ENCODE results near the gene PDLIM1.
A peak's percentile ranks its signal among the peaks of the same experiment; 100 is the strongest.

Gene PDLIM1

GRCh38 chr10:95261926-95262325 lies 28.9 kb downstream of the PDLIM1 start:
- H3K9ac ChIP-seq: no peak overlapping the region
- peaks cover 3% of the 10 kb centered on the region for H3K79me2 ChIP-seq
- no peaks in the 10 kb centered on the region for H3K36me3 ChIP-seq (ENCODE audit: control insufficient read depth, insufficient read depth, low read length)
- H3K4me3 ChIP-seq (ENCODE audit: low read depth, low read length): no peak overlapping the region
- H2AFZ ChIP-seq: no peak overlapping the region
- TF ChIP-seq CTCF (IDR thresholded peaks at IDR 0.05): no peak
- H3K4me2 ChIP-seq (ENCODE audit: low read length): peak overlapping the region; percentile 16
- H3K27ac ChIP-seq: peak overlapping the region; percentile 85
- no peaks in the 10 kb centered on the region for H3K9me3 ChIP-seq (ENCODE audit: control insufficient read depth, low read length)
- H3K27me3 ChIP-seq (ENCODE audit: control insufficient read depth, insufficient read depth, low read length): no peaks in the 10 kb centered on the region
- H3K4me1 ChIP-seq: peaks cover 42% of the 10 kb centered on the region

- no peaks in the 10 kb centered on the region for H3K36me3 ChIP-seq (ENCODE audit: control insufficient read depth, insufficient read depth, low read length)
- no peak for TF ChIP-seq CTCF (IDR thresholded peaks at IDR 0.05)
These were observed 29.8 kb downstream of the PDLIM1 start for GRCh38 chr10:95260909-95261552.

GRCh38 chr10:95260397-95260881 lies 30.4 kb downstream of the PDLIM1 start:
- Histone ChIP-seq H3K4me1 (peaks cover 39% of the 10 kb centered on the region), H3K4me2 (ENCODE audit: low read length) (peak overlapping the region; percentile 50), H3K36me3 (ENCODE audit: control insufficient read depth, insufficient read depth, low read length) (no peaks in the 10 kb centered on the region), H2AFZ (peak overlapping the region; percentile 36), H3K4me3 (ENCODE audit: low read depth, low read length) (peak overlapping the region; percentile 27), H3K9me3 (ENCODE audit: control insufficient read depth, low read length) (no peaks in the 10 kb centered on the region), H3K27me3 (ENCODE audit: control insufficient read depth, insufficient read depth, low read length) (no peaks in the 10 kb centered on the region), H3K9ac (no peak overlapping the region), H3K79me2 (peaks cover 8% of the 10 kb centered on the region), H3K27ac (peak overlapping the region; percentile 85)
- TF ChIP-seq CTCF (IDR thresholded peaks at IDR 0.05): no peak

More at GRCh38 chr10:95260909-95261552, 29.8 kb downstream of the PDLIM1 start:
- Histone ChIP-seq H3K27ac (peak overlapping the region; percentile 85), H3K4me2 (ENCODE audit: low read length) (peak overlapping the region; percentile 50), H3K9ac (no peak overlapping the region), H3K4me3 (ENCODE audit: low read depth, low read length) (peak overlapping the region; percentile 27), H3K79me2 (peaks cover 8% of the 10 kb centered on the region), H3K9me3 (ENCODE audit: control insufficient read depth, low read length) (no peaks in the 10 kb centered on the region), H3K4me1 (peaks cover 39% of the 10 kb centered on the region), H3K27me3 (ENCODE audit: control insufficient read depth, insufficient read depth, low read length) (no peaks in the 10 kb centered on the region), H2AFZ (peak overlapping the region; percentile 36)

GRCh38 chr10:95257849-95258248 lies 33.0 kb downstream of the PDLIM1 start:
- no peaks in the 10 kb centered on the region for H3K9me3 ChIP-seq (ENCODE audit: control insufficient read depth, low read length)
- no peak overlapping the region for H3K9ac ChIP-seq
- no peaks in the 10 kb centered on the region for H3K27me3 ChIP-seq (ENCODE audit: control insufficient read depth, insufficient read depth, low read length)
- H2AFZ ChIP-seq: no peak overlapping the region
- H3K27ac ChIP-seq: no peak overlapping the region
- no peak overlapping the region for H3K4me3 ChIP-seq (ENCODE audit: low read depth, low read length)
- peaks cover 22% of the 10 kb centered on the region for H3K4me1 ChIP-seq
- H3K4me2 ChIP-seq (ENCODE audit: low read length): no peak overlapping the region
- TF ChIP-seq CTCF (IDR thresholded peaks at IDR 0.05): no peak
- H3K79me2 ChIP-seq: peaks cover 10% of the 10 kb centered on the region
- H3K36me3 ChIP-seq (ENCODE audit: control insufficient read depth, insufficient read depth, low read length): no peaks in the 10 kb centered on the region

GRCh38 chr10:95256268-95256667 lies 34.5 kb downstream of the PDLIM1 start:
- no peak overlapping the region for H2AFZ ChIP-seq
- no peak for TF ChIP-seq CTCF (IDR thresholded peaks at IDR 0.05)
- H3K4me1 ChIP-seq: peaks cover 17% of the 10 kb centered on the region
- H3K79me2 ChIP-seq: peaks cover 12% of the 10 kb centered on the region
- no peak overlapping the region for H3K9ac ChIP-seq
- H3K4me2 ChIP-seq (ENCODE audit: low read length): no peak overlapping the region
- no peaks in the 10 kb centered on the region for H3K9me3 ChIP-seq (ENCODE audit: control insufficient read depth, low read length)
- H3K4me3 ChIP-seq (ENCODE audit: low read depth, low read length): no peak overlapping the region
- H3K27me3 ChIP-seq (ENCODE audit: control insufficient read depth, insufficient read depth, low read length): no peaks in the 10 kb centered on the region
- no peaks in the 10 kb centered on the region for H3K36me3 ChIP-seq (ENCODE audit: control insufficient read depth, insufficient read depth, low read length)
- H3K27ac ChIP-seq: no peak overlapping the region

Measured in parathyroid adenoma (tissue), 2 donors.